HG03108 (cell line): ENCODE results near the gene GPR55.

Experiments
- ATAC-seq: cut with Tn5 transposase; IDR thresholded peaks from one replicate; pipeline ENCODE4 v1.9.1; 2021; ENCODE audit warnings: moderate library complexity; ENCODE audit not compliant: unreplicated experiment

The GPR55 gene

GRCh38 chr2:230935130-230935430, 10.0 kb upstream of the GPR55 start:
- no peak for ATAC-seq

GRCh38 chr2:230934231-230935129, 9.4 kb upstream of the GPR55 start:
- ATAC-seq: no peak

- no peak for ATAC-seq
Observed at GRCh38 chr2:230933521-230934180, 8.6 kb upstream of the GPR55 start.

- no peak for ATAC-seq
Observed at GRCh38 chr2:230932556-230933511, 7.8 kb upstream of the GPR55 start.

- ATAC-seq: no peak
Observed at GRCh38 chr2:230931556-230932231, 6.7 kb upstream of the GPR55 start.

- no peak for ATAC-seq
Observed at GRCh38 chr2:230930928-230931555, 6.0 kb upstream of the GPR55 start.

- no peak for ATAC-seq
Observed at GRCh38 chr2:230930149-230930780, 5.2 kb upstream of the GPR55 start.

GRCh38 chr2:230929381-230930148, 4.5 kb upstream of the GPR55 start:
- no peak for ATAC-seq

- no peak for ATAC-seq
Observed at GRCh38 chr2:230928701-230929380, 3.8 kb upstream of the GPR55 start.

- no peak for ATAC-seq
Observed at GRCh38 chr2:230927711-230928341, 2.8 kb upstream of the GPR55 start.

- ATAC-seq: peak; percentile 35
Observed at GRCh38 chr2:230925879-230926765, 1.1 kb upstream of the GPR55 start.

- peak; percentile 19 for ATAC-seq
Observed at GRCh38 chr2:230925443-230925878, 419 bp upstream of the GPR55 start.

- no peak for ATAC-seq
Observed at GRCh38 chr2:230924092-230924469, 961 bp downstream of the GPR55 start.

GRCh38 chr2:230922951-230923717, 1.9 kb downstream of the GPR55 start:
- no peak for ATAC-seq

- ATAC-seq: no peak
Observed at GRCh38 chr2:230921806-230922595, 3.0 kb downstream of the GPR55 start.
